HG02943 (cell line): ENCODE results near the gene RUVBL1.

Experiments used
- ATAC-seq: cut with Tn5 transposase; IDR thresholded peaks from one replicate; pipeline ENCODE4 v1.9.1; 2021; ENCODE audit warnings: mild to moderate bottlenecking, low read depth, moderate library complexity; ENCODE audit not compliant: unreplicated experiment

The RUVBL1 gene

DNA sequence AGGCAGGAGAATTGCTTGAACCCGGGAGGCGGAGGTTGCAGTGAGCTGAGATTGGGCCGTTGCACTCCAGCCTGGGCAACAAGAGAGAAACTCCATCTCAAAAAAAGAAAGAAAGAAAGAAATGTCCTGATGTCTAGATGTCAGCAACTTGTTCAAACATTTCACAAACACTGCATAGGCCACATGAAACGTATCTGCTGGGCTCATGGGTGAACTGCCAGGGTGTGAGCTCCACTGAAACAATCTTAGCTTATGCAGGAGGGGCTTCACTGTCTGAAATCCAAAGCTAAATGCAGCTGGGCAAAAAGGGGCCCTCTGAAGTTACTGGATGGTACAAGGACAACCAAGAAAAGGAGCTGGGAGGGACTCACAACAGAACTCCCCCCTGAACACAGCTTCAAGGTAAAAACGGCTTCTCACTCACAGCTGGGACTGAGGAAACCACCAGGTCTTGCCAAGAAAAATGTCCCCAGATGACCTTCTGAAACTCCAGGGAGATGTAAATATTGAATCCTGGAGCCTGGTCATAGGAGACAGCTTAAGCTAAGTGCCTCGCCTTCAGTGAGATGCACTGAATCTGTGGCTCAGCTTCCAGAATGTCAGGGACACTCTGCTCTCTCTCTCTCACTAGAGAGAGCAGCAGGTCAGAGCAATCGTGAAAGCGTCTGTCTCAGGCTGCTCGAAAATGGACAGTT is 39.5 kb downstream of the RUVBL1 start:
- ATAC-seq = no peak

DNA sequence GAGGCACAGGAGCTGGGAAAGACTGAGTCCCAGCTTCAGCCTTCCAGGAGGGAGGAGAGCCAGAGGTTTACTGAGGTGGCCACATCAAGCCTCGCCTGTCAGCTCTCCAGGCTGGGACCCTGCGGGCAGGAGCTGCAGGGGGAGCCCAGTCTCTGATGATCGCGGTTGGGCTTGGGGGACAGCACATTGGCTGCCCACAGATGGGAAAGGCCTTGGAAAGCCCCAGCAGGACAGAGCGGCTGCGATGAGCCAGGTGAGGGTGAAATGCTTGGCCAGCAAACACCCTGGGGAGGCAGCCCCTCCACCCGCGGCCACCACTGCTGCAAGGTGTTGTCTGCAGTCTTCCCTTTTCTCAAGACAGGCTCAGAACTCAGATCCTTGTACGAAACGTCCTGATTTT is 40.2 kb downstream of the RUVBL1 start:
- ATAC-seq = no peak

DNA sequence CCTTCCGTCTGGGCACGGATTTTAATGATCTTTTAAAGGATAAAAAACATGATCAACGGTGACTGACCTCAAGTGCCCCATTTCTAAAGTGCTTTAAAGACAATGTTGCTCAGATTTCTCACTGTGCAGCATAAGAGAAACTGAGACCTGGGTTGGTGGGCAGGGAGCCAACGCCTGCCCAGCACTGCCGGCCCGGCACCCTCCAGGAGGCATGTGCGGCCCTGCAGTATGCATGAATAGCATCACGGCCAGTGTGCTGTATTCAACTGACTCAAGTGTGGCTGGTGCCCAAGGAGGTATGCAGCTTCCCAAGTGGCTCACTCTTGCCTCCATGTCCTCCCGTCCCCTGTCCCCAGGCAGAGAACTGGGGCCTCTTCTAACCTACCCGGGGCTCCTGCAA is 41.1 kb downstream of the RUVBL1 start:
- ATAC-seq = no peak

DNA sequence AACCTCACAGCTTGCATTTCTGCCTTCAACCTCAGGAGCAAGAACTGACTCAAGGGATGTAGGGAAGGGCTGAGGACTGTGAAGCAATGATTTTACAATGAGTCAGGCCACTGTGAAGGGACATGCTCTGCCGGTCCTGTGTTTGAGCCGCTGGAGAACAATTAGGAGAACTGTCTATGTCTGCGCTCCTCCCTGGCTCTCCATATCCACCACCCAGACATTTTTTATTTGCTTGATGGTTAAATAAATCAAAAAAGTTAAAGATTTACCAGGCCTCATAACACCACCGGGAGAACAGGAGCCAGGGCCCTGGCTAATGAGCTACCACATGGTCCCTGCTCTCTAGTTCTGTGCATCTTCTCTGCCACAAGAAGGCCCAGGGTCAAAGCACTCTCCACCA is 41.8 kb downstream of the RUVBL1 start:
- ATAC-seq = no peak

DNA sequence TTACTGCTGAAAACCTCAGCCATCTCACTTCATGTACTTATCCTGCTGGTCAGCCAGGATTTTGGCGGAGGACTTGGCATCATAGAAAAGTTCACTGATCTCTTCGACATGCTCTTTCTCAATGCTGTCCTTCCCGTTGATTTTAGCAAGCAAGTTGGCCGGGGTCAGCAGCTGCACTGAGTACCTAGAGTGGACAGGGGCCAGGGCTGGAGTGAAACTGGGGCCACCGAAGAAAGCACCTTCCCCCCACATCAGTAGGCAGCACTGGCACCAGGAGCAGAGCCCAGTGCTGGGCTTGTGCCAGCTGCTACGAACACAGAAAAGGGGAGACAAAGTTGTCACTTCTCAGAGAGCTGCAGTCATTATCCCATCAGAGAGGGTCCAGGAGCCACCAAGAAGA is 42.4 kb downstream of the RUVBL1 start:
- no peak for ATAC-seq

DNA sequence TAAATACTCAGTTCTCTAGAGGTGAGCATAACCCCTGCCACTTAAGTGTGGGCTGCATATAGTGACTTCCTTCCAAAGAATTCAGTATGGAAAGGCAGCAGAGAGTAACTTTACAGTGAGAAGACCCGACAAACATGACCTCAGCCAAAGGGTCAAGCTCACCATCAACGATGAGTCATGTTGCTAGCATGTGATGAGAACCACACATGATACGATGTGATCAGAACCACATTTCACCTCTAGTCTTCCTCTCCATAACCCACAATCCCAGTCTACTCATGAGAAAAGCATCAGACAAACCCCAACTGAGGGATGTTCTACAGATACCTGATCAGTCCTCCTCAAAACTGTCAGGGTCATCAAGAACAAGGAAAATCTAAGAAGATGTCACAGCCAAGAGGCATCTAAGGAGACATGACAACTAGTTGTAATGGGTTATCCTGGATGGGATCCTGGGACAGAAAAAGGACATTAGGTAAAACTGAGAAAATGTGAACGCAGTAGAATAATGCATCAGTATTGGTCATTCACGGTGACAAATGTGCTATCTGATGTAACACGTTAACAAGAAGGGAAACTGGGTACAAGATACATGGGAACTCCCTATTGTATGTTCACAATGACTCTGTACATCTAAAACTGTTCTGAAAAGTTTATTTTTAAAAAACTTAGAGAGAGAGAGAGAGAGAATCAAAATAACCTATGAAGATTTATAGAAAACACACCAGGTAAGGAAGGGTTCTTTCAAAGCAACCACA is 43.1 kb downstream of the RUVBL1 start:
- ATAC-seq = no peak

DNA sequence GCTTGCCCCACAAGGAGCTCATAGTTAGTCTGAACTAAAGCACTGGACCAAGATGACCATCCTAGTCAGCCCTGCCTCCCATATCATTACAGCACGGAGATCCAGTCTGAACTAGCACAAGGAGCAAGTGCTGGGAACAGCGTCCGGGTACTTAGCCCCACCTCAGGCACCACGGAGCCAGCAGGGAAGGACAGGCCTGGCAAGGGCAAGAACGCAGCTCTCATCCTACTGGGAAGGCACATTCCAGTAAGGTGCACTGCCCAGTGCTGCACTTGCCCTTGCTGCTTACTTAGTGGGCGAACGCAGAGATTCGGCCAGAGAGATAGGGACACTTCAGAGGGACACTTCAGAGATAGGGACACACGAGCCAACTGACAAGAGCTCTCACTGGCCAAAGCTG is 43.8 kb downstream of the RUVBL1 start:
- no peak for ATAC-seq

DNA sequence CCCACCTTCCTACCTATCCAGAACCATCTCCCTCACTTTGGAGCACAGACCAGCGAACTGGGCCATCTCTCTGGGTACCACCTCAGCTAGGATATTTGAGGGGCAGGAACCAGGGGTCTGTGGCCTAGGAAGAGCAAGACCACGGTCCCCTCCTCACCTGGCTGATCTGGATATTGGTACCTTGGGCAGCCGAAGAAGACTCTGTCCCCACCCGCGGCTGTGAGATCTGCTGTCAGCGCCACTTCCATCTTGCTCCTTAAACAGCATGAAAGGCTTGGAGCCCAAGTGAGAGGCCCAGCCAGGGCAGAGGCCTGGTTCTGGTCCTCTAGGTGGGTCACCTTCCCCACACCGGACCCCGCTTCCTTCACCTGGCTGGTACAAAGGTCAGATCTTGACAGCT is 44.7 kb downstream of the RUVBL1 start:
- no peak for ATAC-seq

DNA sequence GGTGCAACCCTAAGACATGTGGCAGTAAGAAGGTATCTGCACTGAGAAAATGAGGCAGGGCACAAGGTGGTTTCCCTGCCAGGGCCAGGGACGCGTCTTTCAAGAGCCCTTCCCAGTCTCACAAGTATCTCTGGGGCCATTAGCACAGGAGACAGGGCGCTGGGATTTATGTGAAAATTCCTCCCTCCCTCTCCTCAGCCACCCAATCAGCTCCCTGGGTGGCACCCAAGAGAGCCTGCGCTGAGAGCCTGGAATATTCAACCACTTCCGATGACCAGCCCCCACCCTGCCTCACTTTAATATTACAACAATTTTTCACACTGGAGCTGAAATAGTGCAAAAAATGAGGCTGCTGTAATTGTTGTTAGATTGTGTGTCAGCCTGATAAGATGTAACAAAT is 45.3 kb downstream of the RUVBL1 start:
- ATAC-seq = no peak

DNA sequence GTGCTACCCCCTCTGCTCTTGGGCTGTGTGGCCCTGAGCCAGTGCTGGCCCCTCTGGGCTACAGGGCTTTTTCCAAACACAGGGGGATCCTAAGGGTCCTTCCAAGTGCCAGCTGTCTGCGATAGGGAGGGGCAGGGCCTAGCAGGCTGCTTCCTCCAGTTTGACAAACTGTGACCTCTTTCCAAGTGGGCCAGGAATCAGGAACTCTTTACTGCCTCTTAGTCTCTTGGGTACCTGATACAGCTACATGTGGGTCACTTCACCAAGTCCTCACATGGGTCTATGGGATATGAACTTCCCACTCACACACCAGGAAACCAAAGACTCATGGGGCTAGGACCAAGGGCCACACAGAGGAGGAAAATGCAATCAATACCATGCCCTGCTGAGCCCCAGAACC is 45.9 kb downstream of the RUVBL1 start:
- no peak for ATAC-seq

DNA sequence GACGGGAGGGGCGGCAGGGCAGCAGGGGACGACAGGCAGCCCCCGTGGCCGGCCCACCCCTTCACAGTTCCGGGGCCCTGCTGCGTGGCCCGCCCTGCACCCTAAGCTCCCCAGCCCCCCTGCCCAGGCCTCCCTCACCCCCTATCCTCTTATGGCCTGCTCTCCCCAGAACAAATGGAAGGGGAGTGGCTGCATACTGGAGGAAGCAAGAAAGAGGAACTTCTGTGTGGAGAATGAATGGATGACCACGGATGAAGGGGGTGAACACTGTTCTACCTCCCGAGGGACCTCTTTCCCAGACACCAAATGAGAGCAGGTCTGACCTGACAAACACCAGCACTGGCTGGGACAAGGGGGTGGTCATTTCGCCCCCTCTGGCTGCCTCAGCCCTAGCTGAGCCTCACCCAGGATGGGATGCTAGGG is 46.4 kb downstream of the RUVBL1 start:
- no peak for ATAC-seq

DNA sequence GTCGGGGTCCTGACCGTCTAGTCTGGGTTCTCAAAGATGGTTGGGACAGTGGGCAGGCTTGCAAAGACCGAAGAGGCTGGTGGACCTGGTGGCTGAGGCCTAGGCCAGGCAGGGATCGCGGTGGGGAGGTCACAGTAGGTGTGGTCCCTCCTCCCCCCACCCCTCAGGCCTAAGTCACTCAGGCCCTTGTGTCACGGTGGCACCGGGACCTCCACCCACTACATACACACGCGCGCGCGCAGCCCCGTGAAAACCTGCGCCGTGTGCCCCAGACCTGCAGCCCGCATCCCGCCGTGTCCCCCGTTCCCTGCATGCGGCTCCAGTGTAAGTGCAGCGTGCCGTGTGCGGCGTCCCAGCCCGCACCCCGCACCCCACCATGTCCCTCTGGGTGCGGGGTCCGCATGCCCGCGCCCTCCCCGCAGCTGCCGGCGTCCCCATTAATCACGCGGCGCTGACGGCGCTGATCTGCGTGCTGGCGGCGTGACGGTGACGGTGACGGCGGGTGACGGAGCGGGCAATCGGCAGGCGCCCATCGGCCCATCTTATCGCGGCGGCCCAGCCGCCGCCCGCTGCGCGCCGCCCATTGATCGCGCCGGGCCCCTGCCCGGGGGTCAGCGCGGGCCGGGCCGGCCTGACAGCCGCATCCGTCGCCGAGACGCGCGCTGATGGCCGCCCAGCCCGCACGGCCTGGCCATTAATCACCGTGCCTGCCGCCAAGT is 47.0 kb downstream of the RUVBL1 start:
- no peak for ATAC-seq

DNA sequence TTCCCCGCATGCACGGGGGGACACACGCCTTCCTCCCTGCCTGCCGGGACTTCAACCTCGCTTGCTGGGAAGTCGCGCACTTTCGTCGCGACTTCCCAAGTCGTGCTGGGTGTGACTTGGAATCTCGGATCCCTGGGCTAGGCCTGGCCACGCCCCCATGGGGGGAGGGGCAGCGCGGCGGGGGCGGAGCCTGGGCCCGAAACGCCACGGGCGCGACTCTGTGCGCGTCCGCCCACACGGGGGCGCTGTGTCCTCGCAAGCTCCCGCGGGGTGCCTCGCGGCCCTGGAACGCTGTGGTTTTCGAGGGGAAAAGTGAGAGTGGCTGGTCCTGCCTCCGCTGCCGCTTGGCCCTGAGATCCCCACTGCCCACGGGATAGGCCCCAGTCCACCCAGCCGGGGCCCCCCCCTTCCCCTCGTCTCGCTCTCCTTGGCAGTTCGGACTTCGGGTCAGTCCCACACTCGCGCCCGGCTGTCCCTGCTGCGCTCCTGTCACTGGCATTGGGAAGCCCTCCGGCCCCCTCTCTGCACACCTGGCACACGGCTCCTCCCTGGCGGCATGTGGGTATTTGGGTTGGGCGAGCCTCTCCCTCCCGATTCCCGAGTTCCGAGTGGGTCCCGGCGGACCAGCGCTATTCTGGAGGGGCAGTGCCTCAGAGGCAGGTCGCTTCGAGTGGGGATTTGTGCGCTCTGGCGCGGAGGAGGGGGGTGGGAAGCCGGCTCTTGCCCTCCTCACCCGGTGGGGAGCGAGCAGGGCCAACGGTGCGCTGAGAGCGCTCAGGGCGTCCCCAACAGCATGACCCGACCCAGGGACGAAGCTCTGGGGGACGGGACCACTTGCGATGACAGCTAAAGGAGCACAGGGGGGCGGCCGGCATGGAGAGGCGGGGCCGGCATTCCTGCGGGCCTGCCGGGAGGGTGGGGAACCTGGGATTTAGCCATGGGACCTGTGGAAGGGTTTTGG is 47.8 kb downstream of the RUVBL1 start:
- ATAC-seq = no peak

DNA sequence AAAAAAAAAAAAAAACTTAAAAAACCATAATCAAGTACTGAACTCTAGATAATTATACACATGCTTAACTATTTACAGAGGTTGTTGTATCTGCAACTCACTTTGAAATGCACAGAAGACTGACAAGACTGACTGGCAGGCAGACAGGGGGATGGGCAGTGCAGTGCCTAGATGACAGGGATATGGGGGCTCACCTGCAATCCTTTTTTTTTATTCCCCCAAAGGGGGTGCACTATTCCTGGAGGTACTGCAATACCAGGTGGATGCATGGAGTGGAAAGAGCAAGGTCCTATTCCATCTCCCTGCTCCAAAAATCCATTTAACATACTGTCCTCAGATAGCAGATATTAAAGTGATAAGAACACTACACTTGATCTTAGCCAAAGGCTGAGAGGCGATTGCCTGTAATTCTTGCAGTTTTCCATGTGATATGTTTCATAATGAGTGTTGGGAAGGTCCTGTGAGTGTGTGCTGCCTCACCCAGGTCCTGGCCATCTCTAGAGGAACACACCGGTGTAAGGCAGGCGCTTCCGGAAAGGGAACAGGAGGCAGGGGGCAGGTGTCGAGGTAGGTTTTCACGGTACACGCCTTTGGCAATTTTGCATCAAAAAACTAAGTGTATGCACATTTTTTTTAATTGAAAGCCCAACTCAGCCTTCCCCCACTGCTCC is 48.6 kb downstream of the RUVBL1 start:
- no peak for ATAC-seq

DNA sequence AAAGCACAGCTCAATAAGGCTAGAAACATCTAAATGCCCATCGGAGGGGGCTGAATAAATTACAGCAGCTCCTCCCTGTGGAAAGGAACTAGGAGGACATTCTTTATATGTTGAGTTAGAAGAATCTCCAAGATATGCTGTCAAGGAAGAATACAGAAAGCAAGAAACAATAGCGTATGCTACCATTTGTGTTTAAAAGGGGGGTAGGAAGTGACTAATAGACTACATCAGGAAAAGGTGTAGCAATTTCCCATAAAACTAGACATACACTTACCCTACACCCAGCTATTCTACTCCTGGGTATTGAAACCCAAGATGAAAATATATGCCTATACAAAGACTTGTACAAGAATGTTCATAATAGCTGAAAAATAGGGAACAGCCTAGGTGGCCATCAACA is 49.8 kb downstream of the RUVBL1 start:
- no peak for ATAC-seq

DNA sequence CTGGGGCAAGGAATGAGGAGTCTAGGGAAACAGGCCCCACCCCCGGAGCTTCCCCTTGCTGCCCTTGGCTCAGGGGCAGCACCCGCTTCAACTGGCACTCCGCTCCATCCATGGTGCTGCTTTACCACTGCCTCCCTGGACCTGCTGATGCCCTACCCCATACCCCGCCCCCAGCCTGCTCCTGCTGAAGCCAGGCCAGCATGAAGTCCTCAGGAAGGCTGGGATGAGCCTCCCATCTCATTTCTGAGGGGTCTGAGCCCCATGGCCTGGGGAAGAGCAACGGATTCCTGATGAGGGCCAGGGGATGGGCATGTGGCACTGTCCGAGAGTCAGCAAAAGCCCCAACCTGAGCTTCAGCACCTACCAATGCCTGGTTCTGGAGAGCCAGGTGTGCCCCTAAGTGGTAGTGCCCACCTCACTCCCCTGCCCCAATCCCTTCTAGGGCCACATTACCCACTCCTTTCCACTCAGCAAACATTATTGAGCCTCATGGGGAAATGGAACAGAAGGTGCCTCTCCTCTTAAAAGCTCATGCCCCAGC is 50.4 kb downstream of the RUVBL1 start:
- ATAC-seq = no peak

DNA sequence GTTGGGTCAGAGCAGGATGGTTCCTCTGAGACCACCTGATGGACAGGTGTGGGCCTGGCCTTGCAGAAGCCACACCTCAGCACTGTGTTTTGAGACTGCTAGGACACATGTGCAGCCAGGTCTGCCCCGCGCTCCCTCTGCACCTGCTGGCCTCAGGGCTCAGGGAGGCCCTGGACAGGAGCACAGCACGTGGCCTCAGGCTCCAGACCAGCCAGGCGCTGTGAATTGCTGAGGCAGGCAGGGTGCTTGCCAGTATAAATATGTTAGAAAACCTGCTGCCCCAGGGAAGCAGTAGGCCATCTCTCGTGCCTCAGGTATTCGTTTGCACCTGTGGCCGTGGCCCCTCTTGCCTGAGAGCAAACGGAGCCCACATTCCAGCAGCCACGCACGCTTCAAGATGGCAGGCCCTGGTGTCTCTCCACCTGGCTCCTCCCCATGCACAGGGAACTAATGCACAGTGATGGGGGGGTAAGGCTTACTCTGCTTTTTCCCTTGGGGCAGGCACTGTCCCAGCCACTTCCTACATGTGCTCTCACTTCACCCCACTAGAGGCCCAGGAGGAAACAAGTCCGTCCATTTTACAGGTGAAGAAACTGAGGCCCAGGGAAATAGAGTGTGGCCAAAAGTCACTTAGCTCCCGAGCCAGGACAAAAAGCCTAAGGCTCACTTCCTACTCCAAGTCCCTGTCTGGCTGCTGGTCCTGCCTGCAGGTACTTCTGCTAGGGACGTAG is 51.0 kb downstream of the RUVBL1 start:
- no peak for ATAC-seq

DNA sequence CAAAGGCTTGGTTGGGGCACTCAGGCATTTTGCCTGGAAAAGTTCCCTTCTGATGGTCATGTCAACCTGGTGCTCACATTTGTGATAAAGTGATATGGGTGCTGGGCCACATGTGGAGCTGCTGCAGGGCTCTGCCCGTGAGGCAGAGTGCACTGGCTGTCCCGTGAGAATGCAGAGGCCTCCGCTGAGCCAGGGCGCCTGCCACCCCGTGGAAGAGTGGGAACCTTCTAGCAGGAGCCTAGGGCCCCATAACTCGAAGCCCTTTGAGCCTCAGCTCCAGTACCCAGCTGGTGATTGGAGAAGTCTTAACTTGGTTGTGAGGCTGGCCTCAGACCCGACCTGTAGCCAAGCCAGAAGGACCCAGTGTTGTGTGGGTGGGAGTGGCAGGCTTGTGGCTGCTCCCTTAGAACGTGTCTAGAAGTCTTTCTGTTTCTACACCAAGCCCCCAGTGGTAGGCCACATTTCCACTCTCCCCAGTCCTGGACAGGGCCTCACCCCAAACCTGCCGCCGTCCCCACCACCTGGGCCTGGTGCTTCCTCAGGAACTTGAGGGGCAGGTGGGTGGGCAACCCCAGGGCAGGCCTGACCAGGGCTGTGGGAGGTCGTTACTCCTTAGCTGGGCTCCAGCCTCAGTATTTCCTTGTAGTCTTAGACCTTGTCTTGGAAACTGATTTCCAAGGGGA is 51.7 kb downstream of the RUVBL1 start:
- no peak for ATAC-seq
